ENCODE data around the gene INCENP. TPM values are rescaled to one million over a fixed set of nuclear protein-coding genes. Genes with fewer than 3 reads are reported as not detected.

Gene INCENP
- total RNA-seq, 1 experiment from 2014 or later: 154 TPM

DNA sequence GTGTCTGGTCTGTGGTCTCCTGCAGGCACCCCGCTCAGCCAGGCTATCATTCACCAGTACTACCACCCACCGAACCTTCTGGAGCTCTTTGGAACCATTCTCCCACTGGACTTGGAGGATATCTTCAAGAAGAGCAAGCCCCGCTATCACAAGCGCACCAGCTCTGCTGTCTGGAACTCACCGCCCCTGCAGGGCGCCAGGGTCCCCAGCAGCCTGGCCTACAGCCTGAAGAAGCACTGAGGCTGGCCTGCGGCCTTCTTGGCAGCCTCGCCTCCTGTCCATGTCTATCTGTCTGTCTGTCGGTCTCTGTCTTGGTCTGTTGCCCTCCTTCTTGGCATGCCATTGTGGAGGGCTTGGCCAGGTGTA, 27.9 kb downstream of the INCENP start:
- Histone ChIP-seq H3K4me1 (replicated peaks; ENCODE audit: insufficient read depth) (no peaks in the 10 kb centered on the region), H3K9me2 (ENCODE audit: insufficient read depth) (no peaks in the 10 kb centered on the region), H3F3A (ENCODE audit: insufficient read depth, low read depth) (peaks cover 18% of the 10 kb centered on the region), H3K27ac (no peak overlapping the region), H3K79me2 (ENCODE audit: low read depth) (no peaks in the 10 kb centered on the region), H3K4me2 (no peak overlapping the region), H3K27me3 (ENCODE audit: insufficient read depth, low read depth) (no peaks in the 10 kb centered on the region), H3K9me3 (ENCODE audit: insufficient read depth, low read depth) (no peaks in the 10 kb centered on the region), H3K4me3 (no peak overlapping the region), H4K20me1 (ENCODE audit: insufficient read depth) (peaks cover 9% of the 10 kb centered on the region; the same call in 1 of the 2 replicates), H2AFZ (no peak overlapping the region), H3K36me3 (ENCODE audit: low read depth) (peaks cover 36% of the 10 kb centered on the region; the same call in 1 of the 2 replicates)
- POLR2A ChIA-PET (ENCODE audit: unreplicated experiment): no interaction called here
- no TSS peak for BruUV-seq (replicated peaks)
- CTCF ChIA-PET: no interaction called here
- DNase-seq: no peak
- TF ChIP-seq EZH2 (IDR thresholded peaks at IDR 0.05; ENCODE audit: low read depth): no peak
- TF ChIP-seq, protein P1, sequence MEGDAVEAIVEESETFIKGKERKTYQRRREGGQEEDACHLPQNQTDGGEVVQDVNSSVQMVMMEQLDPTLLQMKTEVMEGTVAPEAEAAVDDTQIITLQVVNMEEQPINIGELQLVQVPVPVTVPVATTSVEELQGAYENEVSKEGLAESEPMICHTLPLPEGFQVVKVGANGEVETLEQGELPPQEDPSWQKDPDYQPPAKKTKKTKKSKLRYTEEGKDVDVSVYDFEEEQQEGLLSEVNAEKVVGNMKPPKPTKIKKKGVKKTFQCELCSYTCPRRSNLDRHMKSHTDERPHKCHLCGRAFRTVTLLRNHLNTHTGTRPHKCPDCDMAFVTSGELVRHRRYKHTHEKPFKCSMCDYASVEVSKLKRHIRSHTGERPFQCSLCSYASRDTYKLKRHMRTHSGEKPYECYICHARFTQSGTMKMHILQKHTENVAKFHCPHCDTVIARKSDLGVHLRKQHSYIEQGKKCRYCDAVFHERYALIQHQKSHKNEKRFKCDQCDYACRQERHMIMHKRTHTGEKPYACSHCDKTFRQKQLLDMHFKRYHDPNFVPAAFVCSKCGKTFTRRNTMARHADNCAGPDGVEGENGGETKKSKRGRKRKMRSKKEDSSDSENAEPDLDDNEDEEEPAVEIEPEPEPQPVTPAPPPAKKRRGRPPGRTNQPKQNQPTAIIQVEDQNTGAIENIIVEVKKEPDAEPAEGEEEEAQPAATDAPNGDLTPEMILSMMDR (conservative IDR thresholded peaks at IDR 0.05): no peak
- intact Hi-C loops (cut with micrococcal nuclease; ENCODE audit: unreplicated experiment): no loop called here

DNA sequence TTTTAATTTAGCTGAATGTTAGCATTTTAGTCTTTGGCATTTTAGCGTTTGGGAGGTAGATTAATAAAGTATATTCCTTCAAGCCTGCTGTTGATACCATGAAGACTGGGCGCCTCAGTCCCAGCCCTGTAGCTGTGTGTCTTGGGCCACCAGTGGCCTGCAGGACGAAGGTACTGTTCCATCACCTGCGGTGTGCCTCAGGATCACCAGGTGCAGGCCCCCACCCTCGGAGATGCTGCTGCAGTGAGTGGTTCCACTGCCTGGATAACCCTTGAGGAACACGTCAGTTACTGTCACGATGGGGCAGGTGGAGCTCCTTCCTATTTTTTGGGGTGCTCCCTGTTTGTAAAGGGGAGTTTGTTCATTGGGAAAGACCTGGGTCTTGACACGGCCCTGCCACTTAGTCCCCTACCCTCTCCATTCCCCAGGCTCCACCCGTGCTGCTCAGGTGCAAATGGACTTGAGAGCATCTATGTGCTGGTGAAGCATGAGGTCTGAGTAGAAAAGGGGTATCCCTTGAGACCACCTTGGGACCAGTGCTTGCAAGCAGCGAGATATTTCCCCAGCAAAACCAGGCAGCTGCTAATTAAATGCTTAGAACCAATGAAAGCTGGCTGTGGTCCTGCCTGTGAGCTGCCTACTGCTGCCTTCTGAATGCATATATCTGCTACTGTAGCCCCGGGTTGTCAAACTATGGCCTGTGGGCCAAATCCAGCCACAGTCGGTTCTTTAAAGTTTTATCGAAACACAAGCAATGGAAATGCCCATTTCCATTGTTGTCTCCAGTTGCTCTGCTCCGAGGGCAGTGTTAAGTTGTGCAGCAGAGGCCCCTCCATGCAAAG, 28.7 kb downstream of the INCENP start:
- Histone ChIP-seq H3K4me3 (no peak overlapping the region), H3K27ac (no peak overlapping the region), H3K4me1 (replicated peaks; ENCODE audit: insufficient read depth) (no peaks in the 10 kb centered on the region), H2AFZ (no peak overlapping the region), H3K9me2 (ENCODE audit: insufficient read depth) (no peaks in the 10 kb centered on the region), H3K36me3 (ENCODE audit: low read depth) (peaks cover 31% of the 10 kb centered on the region; the same call in 1 of the 2 replicates), H3K27me3 (ENCODE audit: insufficient read depth, low read depth) (no peaks in the 10 kb centered on the region), H4K20me1 (ENCODE audit: insufficient read depth) (peaks cover 9% of the 10 kb centered on the region; the same call in 1 of the 2 replicates), H3K9me3 (ENCODE audit: insufficient read depth, low read depth) (no peaks in the 10 kb centered on the region), H3K79me2 (ENCODE audit: low read depth) (no peaks in the 10 kb centered on the region), H3K4me2 (no peak overlapping the region), H3F3A (ENCODE audit: insufficient read depth, low read depth) (peaks cover 22% of the 10 kb centered on the region)
- TF ChIP-seq EZH2 (IDR thresholded peaks at IDR 0.05; ENCODE audit: low read depth): no peak
- TF ChIP-seq, protein P1 (conservative IDR thresholded peaks at IDR 0.05): no peak
- CTCF ChIA-PET: no interaction called here
- DNase-seq: no peak
- POLR2A ChIA-PET (ENCODE audit: unreplicated experiment): no interaction called here
- intact Hi-C loops (cut with micrococcal nuclease; ENCODE audit: unreplicated experiment): no loop called here
- BruUV-seq (replicated peaks): no TSS peak

DNA sequence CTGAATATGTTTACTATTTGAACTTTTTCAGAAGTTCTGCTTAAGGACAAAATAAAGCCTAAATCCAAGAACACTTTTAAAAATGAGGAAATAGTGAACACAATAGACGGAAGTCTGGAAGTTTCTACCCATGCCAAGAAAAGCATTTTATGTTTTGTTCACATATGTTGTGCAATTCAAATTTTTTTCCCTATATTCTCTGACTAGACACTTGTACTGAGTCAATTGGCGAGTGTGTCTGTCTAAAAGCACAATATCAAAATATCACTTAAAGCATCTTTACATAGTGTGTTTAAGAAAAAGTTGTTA, 29.2 kb downstream of the INCENP start:
- CTCF ChIA-PET: no interaction called here
- intact Hi-C loops (cut with micrococcal nuclease; ENCODE audit: unreplicated experiment): no loop called here
- H3K27me3 ChIP-seq (ENCODE audit: insufficient read depth, low read depth): no peaks in the 10 kb centered on the region
- no peak for DNase-seq
- H3K27ac ChIP-seq: no peak overlapping the region
- TF ChIP-seq, protein P1 (conservative IDR thresholded peaks at IDR 0.05): no peak
- TF ChIP-seq EZH2 (IDR thresholded peaks at IDR 0.05; ENCODE audit: low read depth): no peak
- H3K9me2 ChIP-seq (ENCODE audit: insufficient read depth): no peaks in the 10 kb centered on the region
- H3F3A ChIP-seq (ENCODE audit: insufficient read depth, low read depth): peaks cover 22% of the 10 kb centered on the region
- no peak overlapping the region for H3K4me2 ChIP-seq
- no peak overlapping the region for H3K4me3 ChIP-seq
- no peaks in the 10 kb centered on the region for H3K4me1 ChIP-seq (replicated peaks; ENCODE audit: insufficient read depth)
- no peaks in the 10 kb centered on the region for H3K79me2 ChIP-seq (ENCODE audit: low read depth)
- BruUV-seq (replicated peaks): no TSS peak
- peaks cover 6% of the 10 kb centered on the region; the same call in 1 of the 2 replicates for H4K20me1 ChIP-seq (ENCODE audit: insufficient read depth)
- POLR2A ChIA-PET (ENCODE audit: unreplicated experiment): no interaction called here
- H2AFZ ChIP-seq: no peak overlapping the region
- H3K36me3 ChIP-seq (ENCODE audit: low read depth): peaks cover 29% of the 10 kb centered on the region; the same call in 1 of the 2 replicates
- no peaks in the 10 kb centered on the region for H3K9me3 ChIP-seq (ENCODE audit: insufficient read depth, low read depth)

Measured in PC-9 (cell line).